Activated T-cell treated with anti-CD3 and anti-CD28 coated beads, Interleukin-2, amount 50 U/mL, for 72 hours (primary cell): ENCODE data around the gene TCEA2. TPM values are rescaled to one million over a fixed set of nuclear protein-coding genes. Genes with fewer than 3 reads are reported as not detected.

Source experiments
- ATAC-seq, 2 donors: fragments of 150-1000 bp; cut with Tn5 transposase; replicated peaks in 1 of 2; 2 replicates each; pipeline ENCODE4 v1.10.0; 2021; ENCODE audit warnings: moderate library complexity in 2 of 2, mild to moderate bottlenecking in 1 of 2
- DNase-seq, 2 donors: peaks; one replicate each; pipeline ENCODE4 v3.0.0; 2021 to 2022; ENCODE audit warnings: mixed read lengths in 1 of 2
- H3K27ac Mint-ChIP-seq: one replicate; pipeline ENCODE4 v1.8.0; 2022; ENCODE audit warnings: mild to moderate bottlenecking, moderate library complexity, mixed read lengths
- H3K27me3 Mint-ChIP-seq: one replicate; pipeline ENCODE4 v1.8.0; 2022; ENCODE audit warnings: low read depth, mixed read lengths
- H3K36me3 Mint-ChIP-seq, 2 donors: one replicate each; pipeline ENCODE4 v1.8.0; 2022; ENCODE audit warnings: mixed read lengths in 2 of 2, mild to moderate bottlenecking in 1 of 2; ENCODE audit not compliant: insufficient read depth in 2 of 2
- H3K4me1 Mint-ChIP-seq: one replicate; pipeline ENCODE4 v1.8.0; 2022; ENCODE audit warnings: low read depth, mixed read lengths
- H3K4me3 Mint-ChIP-seq, 2 donors: one replicate each; pipeline ENCODE4 v1.8.0; 2022; ENCODE audit warnings: mild to moderate bottlenecking in 2 of 2, mixed read lengths in 2 of 2, moderate library complexity in 2 of 2
- H3K9me3 Mint-ChIP-seq, 2 donors: one replicate each; pipeline ENCODE4 v1.8.0; 2022; ENCODE audit warnings: mixed read lengths in 2 of 2
- total RNA-seq, 2 donors: library from RNA; stranded (reverse); gene quantifications; one replicate each; pipeline ENCODE4 v1.2.3, GENCODE V29; 2022

TCEA2 gene
- total RNA-seq, 2 donors from 2014 or later: 55.5 to 61.6 TPM

DNA sequence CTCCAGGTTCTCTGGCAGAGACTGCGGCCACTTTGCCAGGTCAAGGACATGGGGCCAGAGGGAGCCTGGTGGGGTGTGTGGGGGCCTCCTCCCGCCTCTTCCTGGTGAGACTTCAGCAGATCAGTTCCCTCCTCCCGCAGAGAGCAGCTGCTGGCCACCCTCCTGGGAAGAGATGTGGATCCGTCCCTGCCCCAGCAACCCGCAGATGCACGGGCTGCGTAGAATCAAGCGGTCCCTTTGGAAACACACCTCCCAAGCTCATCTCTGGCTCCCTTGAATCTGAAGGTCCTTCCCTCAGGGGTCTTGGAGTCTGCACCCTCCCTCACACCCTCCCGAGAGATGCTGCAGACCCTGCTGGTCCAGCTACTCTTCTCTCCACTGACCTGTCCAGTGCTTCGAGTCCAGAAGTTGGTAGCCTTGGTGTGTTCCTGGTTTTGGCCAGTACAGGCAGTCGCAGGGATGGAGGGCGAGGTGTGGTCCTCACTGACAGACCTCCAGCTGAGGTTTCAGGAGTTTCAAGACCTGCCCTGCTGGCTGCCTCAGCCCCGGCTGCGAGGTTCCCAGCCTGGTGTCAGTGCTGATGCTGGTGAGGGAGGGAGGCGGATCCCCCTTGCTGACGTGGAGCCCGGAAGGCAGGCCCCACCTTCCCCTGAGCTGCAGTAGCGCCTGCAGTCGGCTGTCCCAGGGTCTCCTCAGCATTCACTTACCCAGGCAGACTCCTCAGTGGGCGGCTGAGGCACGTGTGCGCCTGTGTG, 44.2 kb downstream of the TCEA2 start, which contains the start of gene NPBWR2:
NPBWR2 (minus strand) TSS at position 585 of the 755 bp plus-strand sequence. CDS start 734 bp downstream, outside the sequence.
- H3K36me3 Mint-ChIP-seq: no peaks in the 10 kb centered on the region
- DNase-seq (no peak), ATAC-seq (peak; percentile 36 to 52)
- H3K4me3 Mint-ChIP-seq: no peak within 1 kb of the TSS
- H3K27ac Mint-ChIP-seq: no peak within 1 kb of the TSS
- H3K4me1 Mint-ChIP-seq: peaks cover 4% of the 10 kb centered on the region
- peaks cover 14% of the 10 kb centered on the region for H3K27me3 Mint-ChIP-seq
- no peaks in the 10 kb centered on the region for H3K9me3 Mint-ChIP-seq

DNA sequence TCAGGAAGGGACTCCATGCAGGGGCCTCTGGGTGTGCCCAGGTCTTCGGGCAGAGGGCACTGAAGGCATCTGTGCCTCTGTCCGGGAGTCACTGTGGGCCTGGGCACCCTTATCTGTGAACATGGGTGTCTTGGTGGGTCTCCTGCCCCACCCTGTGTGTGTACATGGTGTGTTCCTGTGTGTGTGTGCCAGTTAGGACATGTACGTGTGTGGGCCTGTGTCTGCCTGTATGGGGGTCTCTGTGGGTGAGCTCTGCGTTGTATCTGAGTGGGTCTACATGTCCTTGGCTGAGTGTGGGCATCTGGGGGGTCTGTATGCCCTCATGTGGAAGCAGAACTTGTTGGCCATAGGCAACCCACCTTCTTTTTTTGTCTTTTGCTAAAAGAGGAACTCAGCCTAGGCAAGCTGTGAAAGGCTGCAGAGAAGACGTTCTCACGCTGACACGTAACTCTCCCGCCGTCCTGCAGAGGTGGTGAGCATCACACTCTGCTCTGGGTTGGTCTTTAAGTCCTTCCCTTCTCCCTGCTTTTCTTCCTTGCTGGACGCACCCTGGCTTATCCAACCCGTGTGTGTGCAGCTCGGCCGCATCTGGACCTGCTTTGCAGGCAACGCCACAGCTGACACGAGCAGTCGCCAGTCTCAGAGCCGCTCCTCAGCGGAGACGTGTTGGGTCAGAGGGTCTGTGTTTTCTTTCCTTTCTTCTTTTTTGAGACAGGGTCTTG, 44.9 kb downstream of the TCEA2 start:
- Mint-ChIP-seq H3K4me3 (no peak overlapping the region), H3K27ac (no peak overlapping the region), H3K27me3 (peaks cover 11% of the 10 kb centered on the region), H3K9me3 (no peaks in the 10 kb centered on the region), H3K4me1 (peaks cover under 1% of the 10 kb centered on the region), H3K36me3 (no peaks in the 10 kb centered on the region)
- ATAC-seq: peak in 1 of 2 donors; percentile 21
- DNase-seq: no peak

- Mint-ChIP-seq H3K36me3 (no peaks in the 10 kb centered on the region), H3K4me3 (no peak overlapping the region), H3K27me3 (no peaks in the 10 kb centered on the region), H3K27ac (no peak overlapping the region), H3K4me1 (no peaks in the 10 kb centered on the region), H3K9me3 (no peaks in the 10 kb centered on the region)
- no peak for DNase-seq
- no peak for ATAC-seq
These were observed 46.0 kb downstream of the TCEA2 start for GRCh38 chr20:64108731-64109681.

- ATAC-seq (no peak), DNase-seq (no peak)
- Mint-ChIP-seq H3K4me3 (no peak overlapping the region), H3K9me3 (no peaks in the 10 kb centered on the region), H3K4me1 (no peaks in the 10 kb centered on the region), H3K27ac (no peak overlapping the region), H3K27me3 (no peaks in the 10 kb centered on the region), H3K36me3 (no peaks in the 10 kb centered on the region)
These were observed 46.9 kb downstream of the TCEA2 start for GRCh38 chr20:64109831-64110391.

DNA sequence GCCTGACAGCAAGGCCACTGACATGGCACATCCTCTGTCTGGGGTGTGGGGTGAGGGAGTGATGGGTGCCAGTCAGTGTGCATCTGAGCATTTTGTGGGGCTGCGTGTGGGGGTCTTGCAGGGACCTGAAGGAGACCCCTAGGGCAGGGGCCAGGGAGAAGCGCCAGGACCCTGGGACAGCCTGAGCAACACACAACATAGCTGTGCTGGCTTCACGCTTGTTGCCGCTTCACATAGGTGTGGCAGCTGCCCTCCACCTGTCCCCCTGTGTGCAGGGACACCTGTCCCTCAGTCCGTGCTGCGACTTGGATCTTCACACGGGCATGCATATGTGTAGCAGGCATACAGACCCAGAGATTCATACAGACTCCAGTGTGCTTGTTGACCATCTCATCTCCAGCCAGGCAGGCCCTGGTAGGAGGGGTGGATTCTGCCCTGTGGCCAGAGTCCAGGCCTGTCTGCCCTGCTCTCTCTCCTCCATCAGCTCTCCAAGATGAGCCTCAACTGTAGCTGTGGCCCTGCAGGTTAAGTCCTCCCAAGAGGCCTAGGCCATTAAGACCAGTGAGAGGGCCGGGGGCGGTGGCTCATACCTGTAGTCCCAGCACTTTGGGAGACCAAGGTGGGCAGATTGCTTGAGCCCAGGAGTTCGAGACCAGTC, 47.5 kb downstream of the TCEA2 start:
- ATAC-seq: no peak
- no peak overlapping the region for H3K4me3 Mint-ChIP-seq
- no peaks in the 10 kb centered on the region for H3K36me3 Mint-ChIP-seq
- no peak for DNase-seq
- no peaks in the 10 kb centered on the region for H3K27me3 Mint-ChIP-seq
- no peaks in the 10 kb centered on the region for H3K9me3 Mint-ChIP-seq
- H3K27ac Mint-ChIP-seq: no peak overlapping the region
- H3K4me1 Mint-ChIP-seq: no peaks in the 10 kb centered on the region

DNA sequence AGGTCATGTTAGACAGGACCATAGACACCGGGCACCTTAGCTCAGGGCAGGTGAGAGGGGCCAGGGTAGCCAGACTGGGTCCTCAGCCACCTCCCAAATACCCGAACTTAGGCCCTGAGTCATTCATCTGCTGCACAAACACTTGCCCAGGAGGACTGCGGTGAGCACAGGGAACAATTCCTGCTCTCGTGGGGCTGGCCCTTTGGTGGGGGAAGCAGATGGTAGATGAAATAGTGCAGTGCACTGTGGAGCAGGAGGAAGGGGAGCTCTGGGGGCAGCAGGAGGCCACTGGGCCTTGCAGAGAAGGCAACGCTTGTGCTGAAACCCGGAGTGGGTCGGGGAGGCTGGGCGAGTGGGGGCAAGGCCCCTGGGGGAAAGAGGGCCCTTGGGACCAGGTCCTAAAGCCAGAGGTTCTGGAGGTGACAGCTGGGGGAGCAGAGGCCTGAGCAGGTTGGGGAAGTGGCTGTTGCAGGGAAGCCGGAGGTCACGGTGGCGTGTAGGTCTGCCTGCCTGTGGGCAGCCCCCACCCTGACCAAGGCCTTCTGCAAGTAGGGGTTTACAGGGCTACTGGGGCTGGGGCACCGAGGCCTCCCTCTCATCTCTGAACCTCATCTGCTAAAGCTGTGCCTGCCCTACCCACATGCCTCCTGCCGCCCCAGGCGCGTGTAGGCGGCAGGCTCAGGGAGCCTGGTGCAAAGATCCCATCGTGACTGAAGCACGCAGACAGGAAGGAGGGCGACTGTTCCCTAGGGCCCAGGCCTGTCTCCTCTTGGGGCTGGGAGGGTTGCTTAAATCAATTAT, 49.0 kb downstream of the TCEA2 start:
- ATAC-seq (no peak), DNase-seq (no peak)
- Mint-ChIP-seq H3K4me3 (no peak overlapping the region), H3K9me3 (no peaks in the 10 kb centered on the region), H3K36me3 (no peaks in the 10 kb centered on the region), H3K27ac (no peak overlapping the region), H3K27me3 (no peaks in the 10 kb centered on the region), H3K4me1 (no peaks in the 10 kb centered on the region)

GRCh38 chr20:64112691-64113443, 49.9 kb downstream of the TCEA2 start:
- no peaks in the 10 kb centered on the region for H3K9me3 Mint-ChIP-seq
- DNase-seq: no peak
- ATAC-seq: no peak

GRCh38 chr20:64113444-64113775, 50.4 kb downstream of the TCEA2 start:
- Mint-ChIP-seq H3K27ac (no peak overlapping the region), H3K9me3 (no peaks in the 10 kb centered on the region), H3K36me3 (no peaks in the 10 kb centered on the region), H3K4me3 (no peak overlapping the region), H3K27me3 (no peaks in the 10 kb centered on the region), H3K4me1 (no peaks in the 10 kb centered on the region)
- ATAC-seq (no peak), DNase-seq (no peak)

More at GRCh38 chr20:64112691-64113443, 49.9 kb downstream of the TCEA2 start:
- no peaks in the 10 kb centered on the region for H3K36me3 Mint-ChIP-seq
- H3K27ac Mint-ChIP-seq: no peak overlapping the region
- H3K4me3 Mint-ChIP-seq: no peak overlapping the region
- no peaks in the 10 kb centered on the region for H3K27me3 Mint-ChIP-seq
- no peaks in the 10 kb centered on the region for H3K4me1 Mint-ChIP-seq

DNA sequence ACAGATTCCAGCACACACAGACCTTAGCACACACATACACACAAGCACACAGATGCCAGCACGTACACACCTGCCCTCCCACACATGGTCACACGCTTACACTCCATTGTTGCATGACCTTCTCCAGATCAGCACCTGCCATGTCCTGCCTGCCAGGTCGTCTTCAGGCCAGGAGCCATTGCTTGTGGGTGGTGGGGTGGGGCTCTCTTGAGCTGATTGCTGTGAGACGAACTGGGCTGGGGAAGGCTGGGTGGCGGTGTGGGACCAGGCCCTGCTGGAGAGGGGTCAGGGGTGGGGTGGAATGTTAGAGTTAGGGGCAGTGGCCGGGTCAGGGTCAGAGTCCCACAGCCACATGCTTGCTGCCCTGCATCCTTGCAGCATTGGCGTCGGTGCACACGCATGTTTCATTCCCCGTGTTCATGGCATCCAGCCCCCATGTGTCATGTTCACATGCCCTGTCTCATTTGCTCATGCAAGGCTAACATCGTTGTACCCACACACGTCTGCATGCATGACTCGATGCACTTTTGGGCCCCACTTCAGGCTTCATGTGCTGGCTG, 50.9 kb downstream of the TCEA2 start:
- H3K4me1 Mint-ChIP-seq: no peaks in the 10 kb centered on the region
- no peak for DNase-seq
- H3K27me3 Mint-ChIP-seq: no peaks in the 10 kb centered on the region
- no peaks in the 10 kb centered on the region for H3K36me3 Mint-ChIP-seq
- no peak overlapping the region for H3K27ac Mint-ChIP-seq
- no peak overlapping the region for H3K4me3 Mint-ChIP-seq
- ATAC-seq: no peak
- H3K9me3 Mint-ChIP-seq: no peaks in the 10 kb centered on the region

GRCh38 chr20:64114356-64114971, 51.5 kb downstream of the TCEA2 start:
- Mint-ChIP-seq H3K36me3 (no peaks in the 10 kb centered on the region), H3K9me3 (no peaks in the 10 kb centered on the region), H3K27me3 (no peaks in the 10 kb centered on the region), H3K4me3 (no peak overlapping the region), H3K27ac (no peak overlapping the region), H3K4me1 (no peaks in the 10 kb centered on the region)
- no peak for DNase-seq
- ATAC-seq: no peak
